GM18907 (cell line): ENCODE data around the gene FLT1.

Experiments used
- ATAC-seq: cut with Tn5 transposase; IDR thresholded peaks from one replicate; pipeline ENCODE4 v1.9.1; 2021; ENCODE audit warnings: mild to moderate bottlenecking, moderate library complexity; ENCODE audit not compliant: unreplicated experiment

Gene FLT1

GRCh38 chr13:28327373-28328270 lies 167.3 kb downstream of the FLT1 start:
- ATAC-seq, result no peak

GRCh38 chr13:28326056-28326455 lies 168.9 kb downstream of the FLT1 start:
- no peak for ATAC-seq

GRCh38 chr13:28325022-28325421 lies 169.9 kb downstream of the FLT1 start:
- ATAC-seq, result no peak

GRCh38 chr13:28324181-28324789 lies 170.6 kb downstream of the FLT1 start:
- peak; percentile 74 for ATAC-seq

GRCh38 chr13:28322256-28322905 lies 172.5 kb downstream of the FLT1 start:
- no peak for ATAC-seq

GRCh38 chr13:28321756-28322155 lies 173.2 kb downstream of the FLT1 start:
- no peak for ATAC-seq

GRCh38 chr13:28320884-28321574 lies 173.9 kb downstream of the FLT1 start:
- no peak for ATAC-seq

- ATAC-seq, result no peak
Observed at GRCh38 chr13:28320209-28320608, 174.7 kb downstream of the FLT1 start.

- no peak for ATAC-seq
Observed at GRCh38 chr13:28319528-28319927, 175.4 kb downstream of the FLT1 start.

GRCh38 chr13:28318496-28318895 lies 176.4 kb downstream of the FLT1 start:
- ATAC-seq, result no peak

GRCh38 chr13:28316836-28317235 lies 178.1 kb downstream of the FLT1 start:
- no peak for ATAC-seq

- no peak for ATAC-seq
Observed at GRCh38 chr13:28316129-28316528, 178.8 kb downstream of the FLT1 start.

GRCh38 chr13:28314879-28315278 lies 180.0 kb downstream of the FLT1 start:
- no peak for ATAC-seq

GRCh38 chr13:28313579-28313978 lies 181.3 kb downstream of the FLT1 start:
- no peak for ATAC-seq

GRCh38 chr13:28306325-28306724 lies 188.6 kb downstream of the FLT1 start:
- ATAC-seq, result no peak

- no peak for ATAC-seq
Observed at GRCh38 chr13:28301839-28302238, 193.1 kb downstream of the FLT1 start.

GRCh38 chr13:28299916-28300315 lies 195.0 kb downstream of the FLT1 start:
- ATAC-seq, result no peak

- ATAC-seq, result no peak
Observed at GRCh38 chr13:28297341-28297740, 197.6 kb downstream of the FLT1 start.

GRCh38 chr13:28286263-28286662 lies 208.7 kb downstream of the FLT1 start:
- ATAC-seq, result peak; percentile 54

- no peak for ATAC-seq
Observed at GRCh38 chr13:28283600-28283999, 211.3 kb downstream of the FLT1 start.

- ATAC-seq, result peak; percentile 58
Observed at GRCh38 chr13:28282451-28282850, 212.5 kb downstream of the FLT1 start.
